NCI-H1048 (cell line): Measurements from ENCODE around the gene ZNF132.
"Not testable (repeated sequence)": the region's sequence is repeated elsewhere in the genome, so short reads cannot be mapped to it uniquely, and the experiment has no call there.

Source experiments
- DNase-seq: peaks from one replicate; lab custom pipeline; 2025; lab: John Stamatoyannopoulos, UW

The ZNF132 gene

DNA sequence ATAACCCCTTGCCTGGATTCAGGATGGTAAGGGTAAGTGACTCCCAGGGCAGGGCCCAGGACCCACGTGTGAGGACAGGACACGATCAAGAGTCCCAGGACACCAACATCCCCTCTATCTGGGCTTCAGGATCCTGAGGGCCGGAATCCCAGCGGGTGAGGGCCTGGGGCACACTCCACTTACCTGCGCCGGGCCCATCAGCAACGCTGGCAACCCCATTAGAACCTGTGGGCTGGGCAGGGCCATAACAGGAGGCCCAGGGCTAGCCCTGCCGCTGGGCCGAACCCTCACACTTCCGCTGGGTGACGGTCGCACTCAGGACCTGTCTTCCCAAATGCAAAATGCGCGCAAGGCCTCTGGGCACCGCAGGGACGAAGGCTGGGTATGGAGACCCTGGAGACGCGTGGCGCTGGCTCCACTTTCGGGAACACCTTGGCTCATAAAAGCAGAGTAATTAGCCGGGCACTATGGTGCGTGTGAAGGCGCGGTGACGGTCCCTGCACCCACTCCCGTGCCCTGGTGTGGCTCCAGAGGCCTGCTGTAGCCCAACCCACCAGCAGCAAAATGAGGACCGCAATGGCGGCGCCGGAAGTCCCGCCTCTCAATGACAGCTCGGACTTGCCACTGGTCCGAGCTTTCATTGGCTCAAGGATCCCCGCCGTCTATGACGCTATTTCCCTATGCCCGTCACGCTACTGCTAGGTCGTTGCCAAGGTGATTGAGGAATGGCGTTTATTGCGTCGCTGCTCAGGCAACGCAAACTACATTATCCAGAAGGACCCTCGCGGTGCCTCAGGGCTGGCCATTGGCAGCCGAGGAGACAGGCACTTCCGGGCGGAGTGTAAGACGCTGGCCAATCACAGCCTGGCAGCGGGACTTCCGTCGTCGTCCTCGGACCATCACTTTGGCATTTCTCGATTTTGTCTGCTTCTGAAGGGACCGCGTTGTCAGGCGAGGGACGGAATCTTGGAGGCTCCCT is at the start of gene ZNF132:
ZNF132 (minus strand) TSS at position 578 of the 979 bp plus-strand sequence; CDS start at position 246, 332 bp downstream.
- no peak for DNase-seq

GRCh38 chr19:58484349-58484748 is 44.4 kb upstream of the ZNF132 start:
- not testable (repeated sequence) for DNase-seq

- no peak for DNase-seq
These were observed 43.8 kb upstream of the ZNF132 start for GRCh38 chr19:58483776-58484175.

- DNase-seq: no peak
These were observed 42.4 kb upstream of the ZNF132 start for GRCh38 chr19:58482372-58482771.

GRCh38 chr19:58480831-58481230 is 40.9 kb upstream of the ZNF132 start:
- no peak for DNase-seq

DNA sequence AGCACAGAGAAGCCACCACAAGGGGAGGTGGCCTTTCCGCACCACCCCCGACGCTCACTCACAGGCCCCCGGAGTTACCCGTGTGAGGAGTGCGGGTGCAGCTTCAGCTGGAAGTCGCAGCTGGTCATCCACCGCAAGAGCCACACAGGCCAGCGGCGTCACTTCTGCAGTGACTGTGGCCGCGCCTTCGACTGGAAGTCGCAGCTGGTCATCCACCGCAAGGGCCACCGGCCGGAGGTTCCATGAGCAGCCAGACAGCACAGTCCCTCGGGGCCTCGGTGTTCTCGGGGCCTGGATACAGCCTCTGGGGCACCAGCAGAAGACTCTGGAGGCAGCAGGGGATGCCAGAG is 40.5 kb upstream of the ZNF132 start:
- DNase-seq: no peak

DNA sequence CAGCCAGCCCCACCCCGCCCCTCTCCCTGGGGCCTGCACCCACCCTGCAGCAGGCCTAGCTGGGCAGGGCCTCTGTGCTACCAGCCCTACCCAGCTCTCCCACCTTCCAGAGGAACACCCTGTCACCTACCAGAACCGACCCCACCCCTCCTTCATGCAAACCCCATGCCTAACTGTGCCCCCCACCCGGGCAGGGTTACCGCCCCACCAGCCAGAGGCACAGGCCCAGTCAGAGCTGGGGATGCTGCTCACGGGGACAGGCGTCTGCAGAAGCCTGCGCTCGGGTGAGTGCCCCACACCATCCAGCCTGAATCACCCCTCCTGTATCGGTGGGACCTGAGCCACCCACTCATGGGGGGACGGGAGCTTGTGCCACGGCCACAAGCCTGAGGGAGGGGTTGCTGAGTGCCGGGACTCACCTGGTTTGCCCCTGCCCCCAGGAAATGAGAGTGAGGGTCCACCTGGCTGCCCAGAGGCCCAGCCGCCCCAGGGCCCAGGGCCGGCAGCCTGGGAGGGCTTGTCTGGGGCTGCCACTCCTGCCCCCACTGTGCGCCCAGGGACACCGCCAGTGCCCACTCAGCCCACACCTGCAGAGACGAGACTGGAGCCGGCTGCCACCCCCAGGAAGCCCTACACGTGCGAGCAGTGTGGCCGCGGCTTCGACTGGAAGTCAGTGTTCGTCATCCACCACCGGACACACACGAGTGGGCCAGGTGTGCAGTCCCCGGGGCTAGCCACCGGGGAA is 40.0 kb upstream of the ZNF132 start:
- no peak for DNase-seq

GRCh38 chr19:58479303-58479702 is 39.4 kb upstream of the ZNF132 start:
- no peak for DNase-seq

DNA sequence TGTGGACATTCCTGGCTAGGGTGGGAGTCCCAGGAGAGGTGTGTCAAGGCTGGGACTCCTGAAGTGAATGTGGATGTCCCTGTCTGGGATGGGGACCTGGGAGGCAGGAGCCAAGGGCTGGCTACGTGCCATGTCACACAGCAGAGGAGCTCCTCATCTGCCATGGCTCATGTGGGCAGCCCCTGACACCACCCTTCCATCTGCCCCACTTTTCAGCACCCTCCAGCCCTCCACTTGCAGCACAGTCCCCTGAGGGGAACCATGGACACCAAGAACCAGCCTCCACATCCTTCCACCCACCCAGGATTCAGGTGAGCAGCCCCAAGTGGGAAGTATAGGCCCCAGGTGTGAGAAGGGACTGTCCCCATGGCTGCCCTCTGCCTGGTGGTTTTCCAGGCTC is 37.9 kb upstream of the ZNF132 start:
- DNase-seq: no peak

- DNase-seq: no peak
These were observed 37.2 kb upstream of the ZNF132 start for GRCh38 chr19:58477130-58477529.

GRCh38 chr19:58476498-58477015 is 36.6 kb upstream of the ZNF132 start:
- no peak for DNase-seq

DNA sequence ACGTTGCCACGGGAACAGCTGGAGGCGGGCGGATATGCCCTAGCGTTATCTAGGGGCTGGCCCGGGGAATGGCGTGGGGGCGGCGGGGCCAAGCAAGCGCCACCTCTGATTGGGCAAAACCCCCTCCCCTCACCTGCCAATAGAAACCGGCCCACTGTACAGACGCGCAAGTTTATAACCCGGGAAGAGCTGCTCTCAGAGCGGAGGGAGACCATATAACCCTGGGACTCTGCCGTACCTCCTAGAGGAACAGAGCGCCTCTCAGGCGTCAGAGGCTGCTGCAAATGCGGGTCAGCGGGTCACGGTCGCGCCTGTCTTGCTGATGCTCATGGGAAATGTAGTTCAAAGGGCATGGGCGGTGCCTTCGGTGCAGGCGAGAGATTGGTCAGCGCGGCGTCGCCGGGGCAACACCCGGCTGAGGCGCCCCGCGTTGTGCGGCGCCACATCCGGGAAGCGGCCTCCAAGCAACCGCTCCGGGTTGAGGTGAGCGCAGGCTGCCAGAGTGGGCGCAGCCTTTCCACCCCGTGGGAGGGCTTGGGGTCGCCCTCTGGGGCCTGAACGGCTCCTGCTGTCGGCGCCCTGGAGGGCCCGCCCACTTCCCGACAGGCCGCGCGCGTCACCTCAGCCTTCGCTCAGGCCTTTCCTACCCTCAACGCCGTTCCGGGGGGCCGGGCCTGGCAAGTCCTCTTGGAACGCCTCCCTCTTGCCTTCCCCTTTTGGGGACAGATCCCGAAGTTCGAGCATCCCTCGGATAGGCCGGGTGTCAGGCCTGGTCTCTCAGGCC is 36.0 kb upstream of the ZNF132 start, which contains the start of gene ZNF446:
ZNF446 (plus strand) TSS at position 639 of the 784 bp plus-strand sequence. CDS start 867 bp downstream, outside the sequence.
- peak; percentile 87 for DNase-seq

DNA sequence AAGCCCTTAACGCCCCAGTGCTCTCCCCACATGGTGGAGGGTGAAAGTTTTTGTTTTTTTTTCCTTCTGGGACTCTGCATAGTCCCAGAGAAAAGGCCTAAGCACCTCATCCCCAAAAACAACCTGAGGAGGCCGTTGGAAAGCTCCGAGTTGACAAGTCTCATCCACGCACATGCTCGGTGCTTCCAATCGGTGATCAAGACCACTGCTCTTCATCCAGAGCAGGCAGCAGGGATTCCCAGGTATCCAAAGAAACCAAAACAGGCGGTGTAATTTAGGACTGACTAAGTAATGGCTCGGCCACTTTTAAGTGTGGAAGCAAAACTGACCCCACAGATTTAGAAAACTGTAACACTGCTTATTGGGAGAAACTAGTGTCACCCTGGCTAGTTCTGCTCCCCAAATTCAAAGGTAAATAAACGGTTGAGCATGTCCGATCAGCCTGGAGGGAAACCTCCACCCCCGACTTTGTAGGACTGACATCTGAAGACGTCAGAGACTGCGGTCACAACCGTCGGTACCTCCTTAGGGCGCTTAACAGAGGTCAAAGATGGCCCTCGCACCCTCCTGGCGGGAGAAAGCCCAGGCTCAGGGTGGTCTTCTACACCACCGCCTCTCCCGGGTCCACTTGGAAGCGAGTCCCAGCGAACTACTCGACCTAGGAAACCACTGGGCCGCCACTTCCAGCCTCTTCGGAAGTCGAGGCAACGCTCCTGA is 35.2 kb upstream of the ZNF132 start:
- DNase-seq: no peak

GRCh38 chr19:58474291-58474996 is 34.5 kb upstream of the ZNF132 start:
- DNase-seq: no peak

DNA sequence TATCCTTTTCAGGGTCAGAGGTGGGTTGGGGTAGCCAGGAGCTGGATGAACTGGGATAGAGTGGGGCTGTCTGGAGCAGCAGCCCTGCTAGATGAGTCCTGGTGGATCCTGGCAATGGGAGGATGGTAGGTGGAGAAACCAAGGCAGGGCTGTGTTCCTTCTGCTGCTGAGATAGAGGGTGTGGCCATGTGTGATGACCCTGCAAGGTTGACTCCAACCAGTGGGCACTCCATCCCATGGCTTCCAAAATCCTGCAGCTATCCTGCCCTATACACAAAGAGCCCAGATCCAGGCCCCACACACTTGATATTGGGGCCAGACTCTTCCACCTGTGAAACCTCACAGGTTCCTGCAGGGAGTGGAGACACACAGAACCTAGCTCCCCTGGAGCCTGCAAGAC is 33.8 kb upstream of the ZNF132 start:
- DNase-seq: no peak

DNA sequence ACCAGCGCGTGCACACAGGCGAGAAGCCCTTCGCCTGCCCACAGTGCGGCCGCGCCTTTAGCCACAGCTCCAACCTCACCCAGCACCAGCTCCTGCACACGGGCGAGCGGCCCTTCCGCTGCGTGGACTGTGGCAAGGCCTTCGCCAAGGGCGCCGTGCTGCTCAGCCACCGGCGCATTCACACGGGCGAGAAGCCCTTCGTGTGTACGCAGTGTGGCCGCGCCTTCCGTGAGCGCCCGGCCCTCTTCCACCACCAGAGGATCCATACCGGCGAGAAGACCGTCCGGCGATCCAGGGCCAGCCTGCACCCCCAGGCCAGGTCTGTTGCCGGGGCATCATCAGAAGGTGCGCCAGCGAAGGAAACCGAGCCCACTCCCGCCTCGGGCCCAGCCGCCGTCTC is 31.8 kb upstream of the ZNF132 start:
- DNase-seq: no peak

- DNase-seq: not testable (repeated sequence)
These were observed 31.0 kb upstream of the ZNF132 start for GRCh38 chr19:58470837-58471543.

- no peak for DNase-seq
These were observed 29.5 kb upstream of the ZNF132 start for GRCh38 chr19:58469241-58470013.

DNA sequence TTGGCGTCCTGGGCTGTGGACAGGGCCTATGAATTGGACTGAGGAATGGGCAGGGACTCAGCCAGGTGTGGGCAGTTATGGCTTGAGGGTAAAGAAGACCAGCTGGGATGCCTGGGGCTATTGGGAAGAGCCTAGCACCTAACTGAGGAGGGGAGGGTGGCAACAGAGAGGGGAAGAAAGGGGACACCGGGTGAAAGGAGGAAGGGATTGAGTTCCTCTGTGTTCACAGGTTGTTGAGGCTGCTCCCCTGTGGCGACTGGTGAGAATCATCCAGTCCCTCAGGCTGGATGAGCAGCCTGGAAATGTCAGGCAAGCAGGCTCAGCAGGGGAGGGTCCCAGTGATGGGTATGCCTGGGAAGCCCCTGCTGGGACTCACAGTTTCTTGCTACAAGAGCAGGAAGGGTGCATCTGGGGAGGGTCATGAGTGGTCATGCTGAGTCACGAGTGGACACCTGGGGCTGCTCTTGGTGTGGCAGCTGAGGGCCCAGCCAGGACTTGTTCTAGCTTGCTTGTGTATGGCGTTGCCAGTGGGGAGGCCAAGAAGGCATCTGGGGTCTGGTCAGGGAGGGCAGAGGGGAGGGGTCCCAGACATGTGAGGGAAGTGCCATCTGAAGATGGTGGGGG is 28.4 kb upstream of the ZNF132 start:
- no peak for DNase-seq
